Prostate gland (tissue), 2 donors: ENCODE measurements around the gene SLC2A4RG. TPM values are rescaled to one million over a fixed set of nuclear protein-coding genes. Genes with fewer than 3 reads are reported as not detected.

ENCODE experiments used
- DNase-seq: peaks from one replicate; pipeline ENCODE4 v3.0.0-alpha.2; 2019; ENCODE audit warnings: low spot score
- H3K27ac ChIP-seq, 2 donors: fragments of 200-600 bp; sonication (generic); 2 replicates each; pipeline ENCODE4 v1.5.1; 2017 to 2019
- H3K27me3 ChIP-seq: fragments of 200-600 bp; sonication (generic); replicated peaks from 2 replicates; pipeline ENCODE4 v1.5.1; 2019; ENCODE audit not compliant: insufficient read depth
- H3K36me3 ChIP-seq, 2 donors: fragments of 200-600 bp; sonication (generic); 1 replicate in 1 of 2; 2 replicates in 1 of 2; pipeline versions ENCODE4 v1.5.1 to v1.8.1; 2017 to 2019
- H3K4me1 ChIP-seq: fragments of 200-600 bp; sonication (generic); replicated peaks from 2 replicates; pipeline ENCODE4 v1.5.1; 2019
- H3K4me3 ChIP-seq, 2 donors: fragments of 200-600 bp; sonication (generic); 2 replicates each; pipeline ENCODE4 v1.5.1; 2017 to 2019
- H3K9me3 ChIP-seq: fragments of 200-600 bp; sonication (generic); 2 replicates; pipeline ENCODE4 v1.5.1; 2017
- CTCF ChIP-seq, 4 experiments: fragments of 200-600 bp in 2 of 4; fragments of 450-650 bp in 2 of 4; sonication (generic) in 2 of 4; IDR thresholded peaks; 1 replicate in 3 of 4; 2 replicates in 1 of 4; pipeline ENCODE4 v1.5.1; 2016 to 2019; ENCODE audit warnings: antibody characterized with exemption in 4 of 4, mild to moderate bottlenecking in 2 of 4, moderate library complexity in 2 of 4
- POLR2A ChIP-seq: fragments of 450-650 bp; IDR thresholded peaks from one replicate; pipeline ENCODE4 v1.6.1; 2016; ENCODE audit warnings: antibody characterized with exemption, mild to moderate bottlenecking
- POLR2AphosphoS5 ChIP-seq: sonication (generic); formaldehyde crosslinking; IDR thresholded peaks from one replicate; pipeline ENCODE4 v1.6.1; 2017; ENCODE audit warnings: antibody characterized with exemption
- WGBS: methylation state at CpG from one replicate; pipeline ENCODE4 v1.1.5; 2018; 5-methylcytosine and 5-hydroxymethylcytosine counted together
- intact Hi-C: fragments of 100-400 bp; cut with DNase I; formaldehyde crosslinking; loops from one replicate; pipeline ENCODE4 v1.14.2; 2022
- total RNA-seq, 2 donors: library from RNA; depleted of rRNA; stranded (reverse); fragments of >200 nt; gene quantifications; one replicate each; pipeline ENCODE4 v1.1.0, GENCODE V29; 2016

Gene SLC2A4RG
- total RNA-seq, 2 donors from 2014 or later: 140 to 155 TPM

GRCh38 chr20:63731410-63731809 lies 8.2 kb upstream of the SLC2A4RG start:
- Histone ChIP-seq H3K4me3 (no peak overlapping the region), H3K27ac (no peak overlapping the region), H3K36me3 (peaks cover 4% of the 10 kb centered on the region in 2 donors), H3K27me3 (no peaks in the 10 kb centered on the region), H3K9me3 (no peaks in the 10 kb centered on the region), H3K4me1 (no peaks in the 10 kb centered on the region)
- intact Hi-C loops: no loop called here
- DNase-seq: no peak
- WGBS: 69% methylated on average over 5 of the region's 5 CpGs
- TF ChIP-seq POLR2AphosphoS5: no peak
- TF ChIP-seq POLR2A: no peak
- TF ChIP-seq CTCF (IDR thresholded peaks at IDR 0.05): no peak

GRCh38 chr20:63732118-63733095 lies 7.2 kb upstream of the SLC2A4RG start:
- 83% methylated on average over 38 of the region's 38 CpGs for WGBS
- peaks cover 4% of the 10 kb centered on the region in 2 donors for H3K36me3 ChIP-seq
- H3K27me3 ChIP-seq: no peaks in the 10 kb centered on the region
- H3K4me3 ChIP-seq: no peak overlapping the region
- intact Hi-C loops: no loop called here
- no peaks in the 10 kb centered on the region for H3K9me3 ChIP-seq
- no peak for DNase-seq
- no peak for TF ChIP-seq CTCF (IDR thresholded peaks at IDR 0.05)
- TF ChIP-seq POLR2A: no peak
- TF ChIP-seq POLR2AphosphoS5: no peak
- H3K27ac ChIP-seq: no peak overlapping the region
- H3K4me1 ChIP-seq: no peaks in the 10 kb centered on the region

GRCh38 chr20:63733117-63733516 lies 6.5 kb upstream of the SLC2A4RG start:
- intact Hi-C loops: no loop called here
- DNase-seq: no peak
- no peaks in the 10 kb centered on the region for H3K9me3 ChIP-seq
- H3K27me3 ChIP-seq: no peaks in the 10 kb centered on the region
- H3K27ac ChIP-seq: no peak overlapping the region
- H3K4me1 ChIP-seq: peaks cover under 1% of the 10 kb centered on the region
- TF ChIP-seq POLR2AphosphoS5 (no peak), POLR2A (no peak), CTCF (IDR thresholded peaks at IDR 0.05) (no peak)
- no peak overlapping the region for H3K4me3 ChIP-seq
- H3K36me3 ChIP-seq: peaks cover 4% of the 10 kb centered on the region in 2 donors
- WGBS: 93% methylated on average over 13 of the region's 13 CpGs

GRCh38 chr20:63733579-63734081 lies 5.9 kb upstream of the SLC2A4RG start:
- Histone ChIP-seq H3K4me3 (no peak overlapping the region), H3K9me3 (no peaks in the 10 kb centered on the region), H3K27me3 (no peaks in the 10 kb centered on the region), H3K27ac (no peak overlapping the region), H3K4me1 (peaks cover 6% of the 10 kb centered on the region), H3K36me3 (peaks cover 4% of the 10 kb centered on the region in 2 donors)
- no peak for DNase-seq
- intact Hi-C loops: no loop called here
- WGBS: 91% methylated on average over 18 of the region's 18 CpGs
- TF ChIP-seq CTCF (IDR thresholded peaks at IDR 0.05) (no peak), POLR2AphosphoS5 (no peak), POLR2A (no peak)
